Activated T-helper 2 cell treated with anti-CD3 and anti-CD28 coated beads, Interferon-gamma antibody, Interleukin-2, Interleukin-4, amounts not matched to agents 10 μg/mL and 5 μg/mL and 100 μg/mL, durations not matched to agents 14 hours and 24 hours and 36 hours (primary cell): Measurements from ENCODE around the gene AP3B1. TPM values are rescaled to one million over a fixed set of nuclear protein-coding genes. Genes with fewer than 3 reads are reported as not detected.
"Not testable (repeated sequence)": the region's sequence is repeated elsewhere in the genome, so short reads cannot be mapped to it uniquely, and the experiment has no call there.

Experiments
- DNase-seq: peaks from one replicate; pipeline ENCODE4 v3.0.0; 2021; ENCODE audit warnings: low spot score
- H3K27ac Mint-ChIP-seq: one replicate; pipeline ENCODE4 v1.8.0; 2021; ENCODE audit warnings: mixed read lengths
- H3K27me3 Mint-ChIP-seq: one replicate; pipeline ENCODE4 v1.8.0; 2021; ENCODE audit warnings: low read depth, mixed read lengths
- H3K36me3 Mint-ChIP-seq: one replicate; pipeline ENCODE4 v1.8.0; 2021; ENCODE audit warnings: low read depth, mixed read lengths
- H3K4me1 Mint-ChIP-seq: one replicate; pipeline ENCODE4 v1.8.0; 2021; ENCODE audit warnings: low read depth, mixed read lengths
- H3K4me3 Mint-ChIP-seq: one replicate; pipeline ENCODE4 v1.8.0; 2021; ENCODE audit warnings: low read depth, mild to moderate bottlenecking, moderate library complexity, mixed read lengths
- H3K9me3 Mint-ChIP-seq: one replicate; pipeline ENCODE4 v1.8.0; 2021; ENCODE audit warnings: mixed read lengths
- intact Hi-C: fragments of 100-400 bp; cut with micrococcal nuclease; formaldehyde crosslinking; loops from one replicate; pipeline ENCODE4 v1.15.1; 2023
- total RNA-seq: library from RNA; stranded (reverse); gene quantifications from 2 replicates; pipeline ENCODE4 v1.2.3, GENCODE V29; 2022

AP3B1 gene
- total RNA-seq, 1 donor from 2014 or later, result 43.9 TPM

GRCh38 chr5:78221467-78221866 is 73.0 kb downstream of the AP3B1 start:
- Mint-ChIP-seq H3K4me3 (no peak overlapping the region), H3K27ac (peak overlapping the region; percentile 29), H3K9me3 (peaks cover 5% of the 10 kb centered on the region)

GRCh38 chr5:78215972-78216371 is 78.5 kb downstream of the AP3B1 start:
- Mint-ChIP-seq H3K27ac (no peak overlapping the region), H3K9me3 (no peaks in the 10 kb centered on the region), H3K4me1 (no peaks in the 10 kb centered on the region), H3K27me3 (no peaks in the 10 kb centered on the region), H3K36me3 (peaks cover 26% of the 10 kb centered on the region), H3K4me3 (no peak overlapping the region)
- no peak for DNase-seq
- intact Hi-C loops, result no loop called here

More at GRCh38 chr5:78221467-78221866, 73.0 kb downstream of the AP3B1 start:
- no peak for DNase-seq
- Mint-ChIP-seq H3K27me3 (no peaks in the 10 kb centered on the region), H3K36me3 (peaks cover 48% of the 10 kb centered on the region), H3K4me1 (peaks cover under 1% of the 10 kb centered on the region)
- intact Hi-C loops, result no loop called here

GRCh38 chr5:78215565-78215964 is 78.9 kb downstream of the AP3B1 start:
- Mint-ChIP-seq H3K4me1 (no peaks in the 10 kb centered on the region), H3K4me3 (no peak overlapping the region), H3K27me3 (no peaks in the 10 kb centered on the region), H3K27ac (no peak overlapping the region), H3K9me3 (no peaks in the 10 kb centered on the region), H3K36me3 (peaks cover 23% of the 10 kb centered on the region)
- DNase-seq, result no peak
- intact Hi-C loops, result no loop called here

GRCh38 chr5:78213799-78214198 is 80.7 kb downstream of the AP3B1 start:
- Mint-ChIP-seq H3K27me3 (no peaks in the 10 kb centered on the region), H3K9me3 (no peaks in the 10 kb centered on the region), H3K4me3 (no peak overlapping the region), H3K4me1 (no peaks in the 10 kb centered on the region), H3K36me3 (peaks cover 21% of the 10 kb centered on the region), H3K27ac (no peak overlapping the region)
- no peak for DNase-seq
- intact Hi-C loops, result no loop called here

- H3K36me3 Mint-ChIP-seq, result peaks cover 24% of the 10 kb centered on the region
- no peaks in the 10 kb centered on the region for H3K9me3 Mint-ChIP-seq
- H3K27ac Mint-ChIP-seq, result no peak overlapping the region
- no peak for DNase-seq
- H3K4me3 Mint-ChIP-seq, result no peak overlapping the region
- intact Hi-C loops, result no loop called here
- H3K27me3 Mint-ChIP-seq, result no peaks in the 10 kb centered on the region
- H3K4me1 Mint-ChIP-seq, result no peaks in the 10 kb centered on the region
These were observed 83.4 kb downstream of the AP3B1 start for GRCh38 chr5:78211052-78211451.

GRCh38 chr5:78204241-78204640 is 90.3 kb downstream of the AP3B1 start:
- peaks cover 9% of the 10 kb centered on the region for H3K4me1 Mint-ChIP-seq
- peaks cover 16% of the 10 kb centered on the region for H3K9me3 Mint-ChIP-seq
- intact Hi-C loops, result no loop called here
- H3K27ac Mint-ChIP-seq, result no peak overlapping the region
- no peak overlapping the region for H3K4me3 Mint-ChIP-seq
- H3K36me3 Mint-ChIP-seq, result peaks cover 53% of the 10 kb centered on the region
- DNase-seq, result no peak
- no peaks in the 10 kb centered on the region for H3K27me3 Mint-ChIP-seq

GRCh38 chr5:78203815-78204214 is 90.7 kb downstream of the AP3B1 start:
- peaks cover 16% of the 10 kb centered on the region for H3K9me3 Mint-ChIP-seq

GRCh38 chr5:78190402-78190801 is 104.1 kb downstream of the AP3B1 start:
- no peak overlapping the region for H3K27ac Mint-ChIP-seq
- intact Hi-C loops, result no loop called here
- no peaks in the 10 kb centered on the region for H3K4me1 Mint-ChIP-seq
- H3K36me3 Mint-ChIP-seq, result peaks cover 20% of the 10 kb centered on the region
- H3K9me3 Mint-ChIP-seq, result peaks cover 14% of the 10 kb centered on the region
- no peak overlapping the region for H3K4me3 Mint-ChIP-seq
- DNase-seq, result no peak
- H3K27me3 Mint-ChIP-seq, result no peaks in the 10 kb centered on the region

More at GRCh38 chr5:78203815-78204214, 90.7 kb downstream of the AP3B1 start:
- intact Hi-C loops, result no loop called here
- Mint-ChIP-seq H3K4me3 (no peak overlapping the region), H3K4me1 (peaks cover 9% of the 10 kb centered on the region), H3K27ac (no peak overlapping the region), H3K27me3 (no peaks in the 10 kb centered on the region), H3K36me3 (peaks cover 56% of the 10 kb centered on the region)
- no peak for DNase-seq

- H3K4me3 Mint-ChIP-seq, H3K4me1 Mint-ChIP-seq, H3K27me3 Mint-ChIP-seq, intact Hi-C loops, DNase-seq, H3K27ac Mint-ChIP-seq: not testable (repeated sequence)
- Mint-ChIP-seq H3K36me3 (peaks cover 17% of the 10 kb centered on the region), H3K9me3 (peaks cover 14% of the 10 kb centered on the region)
These were observed 105.8 kb downstream of the AP3B1 start for GRCh38 chr5:78188681-78189080.

GRCh38 chr5:78187172-78187571 is 107.3 kb downstream of the AP3B1 start:
- H3K27me3 Mint-ChIP-seq, result no peaks in the 10 kb centered on the region
- DNase-seq, result no peak
- H3K27ac Mint-ChIP-seq, result no peak overlapping the region
- H3K9me3 Mint-ChIP-seq, result peaks cover 14% of the 10 kb centered on the region
- intact Hi-C loops, result no loop called here
- peaks cover 2% of the 10 kb centered on the region for H3K4me1 Mint-ChIP-seq
- no peak overlapping the region for H3K4me3 Mint-ChIP-seq
- H3K36me3 Mint-ChIP-seq, result peaks cover 21% of the 10 kb centered on the region

- Mint-ChIP-seq H3K27ac (no peak overlapping the region), H3K4me1 (peaks cover 2% of the 10 kb centered on the region), H3K4me3 (no peak overlapping the region), H3K27me3 (no peaks in the 10 kb centered on the region), H3K9me3 (peaks cover 8% of the 10 kb centered on the region), H3K36me3 (peaks cover 29% of the 10 kb centered on the region)
- intact Hi-C loops, result no loop called here
- no peak for DNase-seq
These were observed 111.7 kb downstream of the AP3B1 start for GRCh38 chr5:78182838-78183237.

GRCh38 chr5:78178356-78178755 is 116.1 kb downstream of the AP3B1 start:
- DNase-seq, result no peak
- Mint-ChIP-seq H3K4me1 (peaks cover 2% of the 10 kb centered on the region), H3K36me3 (peaks cover 65% of the 10 kb centered on the region), H3K27me3 (no peaks in the 10 kb centered on the region), H3K27ac (no peak overlapping the region), H3K9me3 (peaks cover 15% of the 10 kb centered on the region), H3K4me3 (no peak overlapping the region)
- intact Hi-C loops, result no loop called here

GRCh38 chr5:78170335-78170734 is 124.2 kb downstream of the AP3B1 start:
- H3K27me3 Mint-ChIP-seq, intact Hi-C loops, H3K27ac Mint-ChIP-seq, H3K4me3 Mint-ChIP-seq, H3K4me1 Mint-ChIP-seq, DNase-seq: not testable (repeated sequence)
- Mint-ChIP-seq H3K36me3 (peaks cover 77% of the 10 kb centered on the region), H3K9me3 (peaks cover 48% of the 10 kb centered on the region)
